Nephron progenitor cell (in vitro differentiated cells): ENCODE data around the gene IGLON5.

Source experiments
- DNase-seq: peaks from one replicate; pipeline ENCODE4 v3.0.0; 2021
- H3K27ac Mint-ChIP-seq: 2 replicates; pipeline ENCODE4 v1.8.0; 2021; ENCODE audit warnings: mild to moderate bottlenecking, moderate library complexity, mixed read lengths
- H3K27me3 Mint-ChIP-seq: 2 replicates; pipeline ENCODE4 v1.8.0; 2021; ENCODE audit warnings: mild to moderate bottlenecking, low read depth, mixed read lengths; ENCODE audit not compliant: poor library complexity
- H3K36me3 Mint-ChIP-seq: 2 replicates; pipeline ENCODE4 v1.8.0; 2021; ENCODE audit warnings: low read depth, mixed read lengths
- H3K4me1 Mint-ChIP-seq: 2 replicates; pipeline ENCODE4 v1.8.0; 2021; ENCODE audit warnings: mixed read lengths
- H3K4me3 Mint-ChIP-seq: 2 replicates; pipeline ENCODE4 v1.8.0; 2021; ENCODE audit warnings: mild to moderate bottlenecking, moderate library complexity, mixed read lengths
- H3K9me3 Mint-ChIP-seq: 2 replicates; pipeline ENCODE4 v1.8.0; 2021; ENCODE audit warnings: mild to moderate bottlenecking, moderate library complexity, mixed read lengths
- TF ChIP-seq, protein P1 (sequence below): fragments of 200-600 bp; sonication (generic); IDR thresholded peaks from 2 replicates; pipeline ENCODE4 v1.5.0; 2021; ENCODE audit warnings: antibody characterized with exemption

The IGLON5 gene

GRCh38 chr19:51377422-51377821 is 66.0 kb downstream of the IGLON5 start:
- peaks cover 20% of the 10 kb centered on the region for H3K9me3 Mint-ChIP-seq
- no peak overlapping the region for H3K4me3 Mint-ChIP-seq
- H3K4me1 Mint-ChIP-seq: peaks cover 17% of the 10 kb centered on the region
- no peaks in the 10 kb centered on the region for H3K36me3 Mint-ChIP-seq
- H3K27ac Mint-ChIP-seq: no peak overlapping the region
- TF ChIP-seq, protein P1, sequence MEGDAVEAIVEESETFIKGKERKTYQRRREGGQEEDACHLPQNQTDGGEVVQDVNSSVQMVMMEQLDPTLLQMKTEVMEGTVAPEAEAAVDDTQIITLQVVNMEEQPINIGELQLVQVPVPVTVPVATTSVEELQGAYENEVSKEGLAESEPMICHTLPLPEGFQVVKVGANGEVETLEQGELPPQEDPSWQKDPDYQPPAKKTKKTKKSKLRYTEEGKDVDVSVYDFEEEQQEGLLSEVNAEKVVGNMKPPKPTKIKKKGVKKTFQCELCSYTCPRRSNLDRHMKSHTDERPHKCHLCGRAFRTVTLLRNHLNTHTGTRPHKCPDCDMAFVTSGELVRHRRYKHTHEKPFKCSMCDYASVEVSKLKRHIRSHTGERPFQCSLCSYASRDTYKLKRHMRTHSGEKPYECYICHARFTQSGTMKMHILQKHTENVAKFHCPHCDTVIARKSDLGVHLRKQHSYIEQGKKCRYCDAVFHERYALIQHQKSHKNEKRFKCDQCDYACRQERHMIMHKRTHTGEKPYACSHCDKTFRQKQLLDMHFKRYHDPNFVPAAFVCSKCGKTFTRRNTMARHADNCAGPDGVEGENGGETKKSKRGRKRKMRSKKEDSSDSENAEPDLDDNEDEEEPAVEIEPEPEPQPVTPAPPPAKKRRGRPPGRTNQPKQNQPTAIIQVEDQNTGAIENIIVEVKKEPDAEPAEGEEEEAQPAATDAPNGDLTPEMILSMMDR: no peak
- no peak for DNase-seq
- H3K27me3 Mint-ChIP-seq: peaks cover 12% of the 10 kb centered on the region

GRCh38 chr19:51380379-51380778 is 68.9 kb downstream of the IGLON5 start:
- Mint-ChIP-seq H3K4me3 (no peak overlapping the region), H3K9me3 (peaks cover 23% of the 10 kb centered on the region), H3K4me1 (peaks cover 8% of the 10 kb centered on the region), H3K27me3 (peaks cover 4% of the 10 kb centered on the region), H3K36me3 (no peaks in the 10 kb centered on the region), H3K27ac (no peak overlapping the region)
- TF ChIP-seq, protein P1: no peak
- no peak for DNase-seq
